ENCODE results near the gene CDKN2B. TPM values are rescaled to one million over a fixed set of nuclear protein-coding genes. Genes with fewer than 3 reads are reported as not detected.

CDKN2B gene
- total and polyA plus RNA-seq, 2 experiments from 2014 or later = 0.29 to 0.83 TPM

GRCh38 chr9:22002038-22002437, 7.1 kb downstream of the CDKN2B start:
- no peak overlapping the region for H3K27ac ChIP-seq (ENCODE audit: low read depth)
- H3K4me1 ChIP-seq (ENCODE audit: insufficient read depth) = peaks cover 29% of the 10 kb centered on the region
- no peak overlapping the region for H3K4me3 ChIP-seq
- Mint-ChIP-seq H3K27ac (no peak overlapping the region), H3K27me3 (ENCODE audit: insufficient read depth, low read depth, poor library complexity) (peaks cover 73% of the 10 kb centered on the region), H3K36me3 (ENCODE audit: low read depth) (no peaks in the 10 kb centered on the region), H3K4me3 (no peak overlapping the region), H3K4me1 (peaks cover 28% of the 10 kb centered on the region), H3K9me3 (no peaks in the 10 kb centered on the region)
- no peaks in the 10 kb centered on the region for H3K36me3 ChIP-seq (ENCODE audit: insufficient read depth)
- ATAC-seq (no peak), DNase-seq (ENCODE audit: low spot score) (no peak)
- TF ChIP-seq POLR2AphosphoS5 (IDR thresholded peaks at IDR 0.05; ENCODE audit: low read depth) = no peak
- TF ChIP-seq CTCF (conservative IDR thresholded peaks at IDR 0.05; ENCODE audit: low read depth in 2 of 2) = no peak
- no peak for TF ChIP-seq JUNB (IDR thresholded peaks at IDR 0.05; ENCODE audit: unreplicated experiment)
- TF ChIP-seq ZNF114 (CRISPR knock-in tag; IDR thresholded peaks at IDR 0.05) = no peak
- TF ChIP-seq, protein P1, sequence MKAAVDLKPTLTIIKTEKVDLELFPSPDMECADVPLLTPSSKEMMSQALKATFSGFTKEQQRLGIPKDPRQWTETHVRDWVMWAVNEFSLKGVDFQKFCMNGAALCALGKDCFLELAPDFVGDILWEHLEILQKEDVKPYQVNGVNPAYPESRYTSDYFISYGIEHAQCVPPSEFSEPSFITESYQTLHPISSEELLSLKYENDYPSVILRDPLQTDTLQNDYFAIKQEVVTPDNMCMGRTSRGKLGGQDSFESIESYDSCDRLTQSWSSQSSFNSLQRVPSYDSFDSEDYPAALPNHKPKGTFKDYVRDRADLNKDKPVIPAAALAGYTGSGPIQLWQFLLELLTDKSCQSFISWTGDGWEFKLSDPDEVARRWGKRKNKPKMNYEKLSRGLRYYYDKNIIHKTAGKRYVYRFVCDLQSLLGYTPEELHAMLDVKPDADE (IDR thresholded peaks at IDR 0.05) = no peak
- no peak for TF ChIP-seq ZNF331 (CRISPR knock-in tag; IDR thresholded peaks at IDR 0.05; ENCODE audit: low read depth)
- TF ChIP-seq NANOG (IDR thresholded peaks at IDR 0.05; ENCODE audit: borderline replicate concordance) = no peak
- peaks cover 95% of the 10 kb centered on the region for H3K27me3 ChIP-seq (ENCODE audit: insufficient read depth)
- peaks cover 17% of the 10 kb centered on the region for H3F3A ChIP-seq (replicated peaks; ENCODE audit: low read depth)
- H2AFZ ChIP-seq = no peak overlapping the region
- H3K79me2 ChIP-seq (replicated peaks; ENCODE audit: insufficient read depth) = no peaks in the 10 kb centered on the region
- no peaks in the 10 kb centered on the region for H3K9me2 ChIP-seq (ENCODE audit: insufficient read depth)
- no peaks in the 10 kb centered on the region for H4K20me1 ChIP-seq (replicated peaks; ENCODE audit: insufficient read depth)
- H3K4me2 ChIP-seq = no peak overlapping the region

- peaks cover 73% of the 10 kb centered on the region for H3K27me3 Mint-ChIP-seq (ENCODE audit: insufficient read depth, low read depth, poor library complexity)
- 0 out of 3 replicates have a peak, but pooled peaks cover 3% of the 10 kb centered on the region for H3K9me3 Mint-ChIP-seq
- peaks cover 34% of the 10 kb centered on the region for H3K4me1 Mint-ChIP-seq
- Histone ChIP-seq H3K4me2 (peak overlapping the region; percentile 20), H3K79me2 (replicated peaks; ENCODE audit: insufficient read depth) (no peaks in the 10 kb centered on the region), H3K36me3 (ENCODE audit: insufficient read depth) (no peaks in the 10 kb centered on the region), H3K27ac (ENCODE audit: low read depth) (no peak overlapping the region), H2AFZ (no peak overlapping the region), H3K4me1 (ENCODE audit: insufficient read depth) (peaks cover 38% of the 10 kb centered on the region), H3F3A (replicated peaks; ENCODE audit: low read depth) (peaks cover 11% of the 10 kb centered on the region; the same call in 1 of the 2 replicates), H4K20me1 (replicated peaks; ENCODE audit: insufficient read depth) (no peaks in the 10 kb centered on the region), H3K4me3 (no peak overlapping the region), H3K27me3 (ENCODE audit: insufficient read depth) (peaks cover 92% of the 10 kb centered on the region), H3K9me2 (ENCODE audit: insufficient read depth) (no peaks in the 10 kb centered on the region)
- ATAC-seq (no peak), DNase-seq (ENCODE audit: low spot score) (no peak)
- no peak overlapping the region for H3K27ac Mint-ChIP-seq
- no peak overlapping the region for H3K4me3 Mint-ChIP-seq
- TF ChIP-seq EZH2 (IDR thresholded peaks at IDR 0.05; ENCODE audit: low read depth, unreplicated experiment) (no peak), NANOG (IDR thresholded peaks at IDR 0.05; ENCODE audit: borderline replicate concordance) (no peak), ZNF331 (CRISPR knock-in tag; IDR thresholded peaks at IDR 0.05; ENCODE audit: low read depth) (no peak), ZNF114 (CRISPR knock-in tag; IDR thresholded peaks at IDR 0.05) (no peak)
- TF ChIP-seq, protein P1 (IDR thresholded peaks at IDR 0.05) = no peak
- no peaks in the 10 kb centered on the region for H3K36me3 Mint-ChIP-seq (ENCODE audit: low read depth)
Measured at GRCh38 chr9:21998026-21998425, 11.1 kb downstream of the CDKN2B start.
